ENCODE results near the gene MAGOH.

DNA sequence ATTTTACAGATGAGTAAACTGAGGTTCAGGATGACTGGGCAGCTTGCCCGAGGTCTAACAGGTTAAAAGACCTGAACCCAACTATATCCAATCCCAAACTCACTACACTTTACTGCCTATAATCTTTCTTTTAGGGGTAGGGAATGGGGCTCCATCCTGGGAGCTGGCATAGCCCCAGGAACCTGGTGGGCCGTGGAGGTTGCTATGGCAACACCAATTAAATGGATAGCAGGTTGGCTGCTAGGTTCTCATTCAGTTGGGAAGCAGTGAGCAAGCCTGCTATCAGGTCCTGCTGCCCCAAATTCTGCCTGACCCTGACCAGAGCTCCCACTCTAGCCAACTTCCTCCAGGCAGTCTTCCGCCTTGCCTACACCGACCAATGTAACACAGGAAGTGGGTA lies 48.6 kb upstream of the MAGOH start:
- TF ChIP-seq POLR2A (IDR thresholded peaks at IDR 0.05; ENCODE audit: low read length) (no peak), GATA1 (IDR thresholded peaks at IDR 0.05; ENCODE audit: low read depth, low read length) (no peak)

All from erythroblast (primary cell).